H9 (cell line): ENCODE data around the gene GOLPH3L. TPM values are rescaled to one million over a fixed set of nuclear protein-coding genes. Genes with fewer than 3 reads are reported as not detected.

Experiments used
- DNase-seq: peaks from one replicate; pipeline ENCODE4 v3.0.0-alpha.2; 2017
- H2AFZ ChIP-seq: one replicate; pipeline ENCODE4 v1.6.1; 2013; ENCODE audit warnings: mild to moderate bottlenecking, low read length, control low read depth, moderate library complexity
- H2AK5ac ChIP-seq: 2 replicates; pipeline ENCODE4 v1.6.1; 2013; ENCODE audit warnings: low read length, control low read depth, mixed read lengths; ENCODE audit not compliant: insufficient read length
- H2BK120ac ChIP-seq: one replicate; pipeline ENCODE4 v1.6.1; 2013; ENCODE audit warnings: low read depth, mild to moderate bottlenecking, low read length, control low read depth, inconsistent platforms; ENCODE audit not compliant: poor library complexity, severe bottlenecking
- H2BK12ac ChIP-seq: 2 replicates; pipeline ENCODE4 v1.6.1; 2013; ENCODE audit warnings: low read length, control low read depth, mixed read lengths, low read depth; ENCODE audit not compliant: insufficient read length
- H2BK15ac ChIP-seq: 2 replicates; pipeline ENCODE4 v1.6.1; 2013; ENCODE audit warnings: low read depth, low read length, control low read depth
- H2BK20ac ChIP-seq: one replicate; pipeline ENCODE4 v1.6.1; 2013; ENCODE audit warnings: low read depth, mild to moderate bottlenecking, low read length, control low read depth, inconsistent platforms; ENCODE audit not compliant: poor library complexity, severe bottlenecking
- H2BK5ac ChIP-seq: 2 replicates; pipeline ENCODE4 v1.6.1; 2013; ENCODE audit warnings: low read length, control low read depth, mixed read lengths; ENCODE audit not compliant: insufficient read length
- H3K14ac ChIP-seq: 2 replicates; pipeline ENCODE4 v1.6.1; 2013; ENCODE audit warnings: low read length, control low read depth; ENCODE audit not compliant: insufficient read depth
- H3K18ac ChIP-seq: 2 replicates; pipeline ENCODE4 v1.6.1; 2013; ENCODE audit warnings: low read depth, mild to moderate bottlenecking, mixed read lengths, low read length, control low read depth; ENCODE audit not compliant: insufficient read length
- H3K23ac ChIP-seq: 2 replicates; pipeline ENCODE4 v1.6.1; 2013; ENCODE audit warnings: low read length, control low read depth, mixed read lengths, low read depth; ENCODE audit not compliant: insufficient read length
- H3K23me2 ChIP-seq: 2 replicates; pipeline ENCODE4 v1.6.1; 2013; ENCODE audit warnings: low read depth, mild to moderate bottlenecking, mixed read lengths, low read length, control low read depth; ENCODE audit not compliant: insufficient read length, poor library complexity, severe bottlenecking
- H3K27ac ChIP-seq: 2 replicates; pipeline ENCODE4 v1.5.1; 2013; ENCODE audit warnings: low read length, control low read depth, mixed read lengths, low read depth; ENCODE audit not compliant: insufficient read length
- H3K27me3 ChIP-seq: 2 replicates; pipeline ENCODE4 v1.6.1; 2013; ENCODE audit warnings: low read length, control low read depth, inconsistent platforms; ENCODE audit not compliant: insufficient read depth
- H3K4ac ChIP-seq: 2 replicates; pipeline ENCODE4 v1.6.1; 2013; ENCODE audit warnings: low read depth, mild to moderate bottlenecking, control low read depth, inconsistent platforms, low read length, moderate library complexity
- H3K4me1 ChIP-seq: 2 replicates; pipeline ENCODE4 v1.6.1; 2013; ENCODE audit warnings: low read length, control low read depth, inconsistent platforms; ENCODE audit not compliant: insufficient read depth
- H3K4me2 ChIP-seq: 2 replicates; pipeline ENCODE4 v1.6.1; 2013; ENCODE audit warnings: low read length, control low read depth, mixed read lengths; ENCODE audit not compliant: insufficient read length, insufficient read depth
- H3K56ac ChIP-seq: 2 replicates; pipeline ENCODE4 v1.6.1; 2013; ENCODE audit warnings: low read depth, mild to moderate bottlenecking, mixed read lengths, low read length, control low read depth; ENCODE audit not compliant: insufficient read length
- H3K79me1 ChIP-seq: 2 replicates; pipeline ENCODE4 v1.6.1; 2013; ENCODE audit warnings: low read depth, mild to moderate bottlenecking, moderate library complexity, low read length, control low read depth, inconsistent platforms; ENCODE audit not compliant: insufficient read depth, poor library complexity, severe bottlenecking
- H3K79me2 ChIP-seq: 2 replicates; pipeline ENCODE4 v1.6.1; 2013; ENCODE audit warnings: low read length, control low read depth, inconsistent platforms; ENCODE audit not compliant: insufficient read depth
- H3K9ac ChIP-seq: 2 replicates; pipeline ENCODE4 v1.6.1; 2013; ENCODE audit warnings: low read length, control low read depth, mixed read lengths; ENCODE audit not compliant: insufficient read length; ENCODE audit errors: extremely low read depth
- H3K9me3 ChIP-seq: one replicate; pipeline ENCODE4 v1.6.1; 2013; ENCODE audit warnings: low read depth, low read length, inconsistent platforms; ENCODE audit not compliant: control insufficient read depth
- H3T11ph ChIP-seq: one replicate; pipeline ENCODE4 v1.6.1; 2013; ENCODE audit warnings: mild to moderate bottlenecking, low read length, control low read depth, inconsistent platforms
- H4K20me1 ChIP-seq: one replicate; pipeline ENCODE4 v1.6.1; 2013; ENCODE audit not compliant: control insufficient read depth, insufficient read length, insufficient read depth
- H4K5ac ChIP-seq: 2 replicates; pipeline ENCODE4 v1.6.1; 2013; ENCODE audit warnings: low read depth, mild to moderate bottlenecking, mixed read lengths, low read length, control low read depth; ENCODE audit not compliant: insufficient read length
- H4K8ac ChIP-seq: replicated peaks from 2 replicates; pipeline ENCODE4 v1.6.1; 2013; ENCODE audit warnings: low read length, control low read depth, mixed read lengths, low read depth; ENCODE audit not compliant: insufficient read length
- H4K91ac ChIP-seq: 2 replicates; pipeline ENCODE4 v1.6.1; 2013; ENCODE audit warnings: low read depth, mild to moderate bottlenecking, moderate library complexity, mixed read lengths, low read length, control low read depth; ENCODE audit not compliant: insufficient read length
- H3K27ac Mint-ChIP-seq, 3 experiments: 2 replicates in 2 of 3; 3 replicates in 1 of 3; pipeline ENCODE4 v1.8.0; 2020 to 2021; ENCODE audit warnings: mixed read lengths in 3 of 3, mild to moderate bottlenecking in 1 of 3, moderate library complexity in 1 of 3
- H3K27me3 Mint-ChIP-seq: 2 replicates; pipeline ENCODE4 v1.8.0; 2021; ENCODE audit warnings: low read depth, mild to moderate bottlenecking, moderate library complexity, mixed read lengths
- H3K36me3 Mint-ChIP-seq, 3 experiments: 2 replicates in 2 of 3; 3 replicates in 1 of 3; pipeline ENCODE4 v1.8.0; 2020 to 2021; ENCODE audit warnings: low read depth in 3 of 3, mixed read lengths in 3 of 3; ENCODE audit not compliant: insufficient read depth in 1 of 3
- H3K4me1 Mint-ChIP-seq, 2 experiments: 2 replicates each; pipeline ENCODE4 v1.8.0; 2020; ENCODE audit warnings: mixed read lengths in 2 of 2
- H3K4me3 Mint-ChIP-seq, 2 experiments: 2 replicates in 1 of 2; 3 replicates in 1 of 2; pipeline ENCODE4 v1.8.0; 2020 to 2021; ENCODE audit warnings: mild to moderate bottlenecking in 2 of 2, mixed read lengths in 2 of 2, moderate library complexity in 1 of 2
- H3K9me3 Mint-ChIP-seq, 2 experiments: 2 replicates in 1 of 2; 3 replicates in 1 of 2; pipeline ENCODE4 v1.8.0; 2020; ENCODE audit warnings: mild to moderate bottlenecking in 2 of 2, mixed read lengths in 2 of 2, moderate library complexity in 1 of 2
- total RNA-seq: library from RNA; stranded (reverse); gene quantifications from 2 replicates; pipeline ENCODE4 v1.2.1, GENCODE V29; 2021
- TF ChIP-seq, protein P1 (sequence below): fragments of 200-600 bp; sonication (generic); conservative IDR thresholded peaks from 3 replicates; pipeline ENCODE4 v1.8.0; 2021; ENCODE audit warnings: antibody characterized with exemption, mild to moderate bottlenecking

The GOLPH3L gene
- total RNA-seq, 1 experiment from 2014 or later = 30.5 TPM

DNA sequence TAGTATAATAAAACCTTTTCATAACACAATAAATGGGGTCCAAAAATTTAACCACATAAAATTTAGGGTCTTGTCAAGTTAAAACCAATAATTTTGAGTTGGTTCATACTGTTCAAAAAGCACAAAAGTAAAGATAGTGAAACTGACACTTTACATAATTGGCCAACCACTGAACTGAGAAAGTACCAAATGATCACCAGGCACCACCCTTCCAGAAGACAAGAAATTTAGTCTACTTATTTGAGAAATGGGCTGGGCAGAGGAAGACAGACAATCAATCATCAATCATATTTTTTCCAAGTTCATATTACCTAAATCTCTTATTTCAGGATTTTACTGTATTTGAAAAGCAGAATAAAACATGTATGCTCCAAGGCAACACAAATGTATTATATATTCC lies 6.5 kb upstream of the GOLPH3L start:
- Histone ChIP-seq H3K14ac (no peak overlapping the region), H3K4ac (no peak overlapping the region), H3K4me1 (no peaks in the 10 kb centered on the region), H3K23ac (no peak overlapping the region), H3K79me2 (no peaks in the 10 kb centered on the region), H3K4me2 (no peak overlapping the region), H3K9me3 (no peaks in the 10 kb centered on the region), H2AFZ (no peak overlapping the region), H3K56ac (no peak overlapping the region), H4K5ac (no peak overlapping the region), H3T11ph (no peak overlapping the region), H4K20me1 (no peaks in the 10 kb centered on the region), H3K27ac (no peak overlapping the region), H3K27me3 (no peaks in the 10 kb centered on the region), H3K79me1 (no peaks in the 10 kb centered on the region), H3K23me2 (no peaks in the 10 kb centered on the region), H3K18ac (no peak overlapping the region), H2BK12ac (no peak overlapping the region), H4K8ac (no peak overlapping the region), H2BK120ac (no peak overlapping the region), H4K91ac (no peak overlapping the region), H2BK20ac (no peak overlapping the region), H2AK5ac (no peak overlapping the region), H3K9ac (no peak overlapping the region), H2BK5ac (no peak overlapping the region), H2BK15ac (no peak overlapping the region)
- Mint-ChIP-seq H3K9me3 (no peaks in the 10 kb centered on the region), H3K4me1 (peaks cover 0 to 2% of the 10 kb centered on the region in 2 experiments; a peak in 1 of 4 replicates), H3K27ac (no peak overlapping the region), H3K36me3 (no peaks in the 10 kb centered on the region), H3K4me3 (no peak overlapping the region), H3K27me3 (no peaks in the 10 kb centered on the region)
- TF ChIP-seq, protein P1, sequence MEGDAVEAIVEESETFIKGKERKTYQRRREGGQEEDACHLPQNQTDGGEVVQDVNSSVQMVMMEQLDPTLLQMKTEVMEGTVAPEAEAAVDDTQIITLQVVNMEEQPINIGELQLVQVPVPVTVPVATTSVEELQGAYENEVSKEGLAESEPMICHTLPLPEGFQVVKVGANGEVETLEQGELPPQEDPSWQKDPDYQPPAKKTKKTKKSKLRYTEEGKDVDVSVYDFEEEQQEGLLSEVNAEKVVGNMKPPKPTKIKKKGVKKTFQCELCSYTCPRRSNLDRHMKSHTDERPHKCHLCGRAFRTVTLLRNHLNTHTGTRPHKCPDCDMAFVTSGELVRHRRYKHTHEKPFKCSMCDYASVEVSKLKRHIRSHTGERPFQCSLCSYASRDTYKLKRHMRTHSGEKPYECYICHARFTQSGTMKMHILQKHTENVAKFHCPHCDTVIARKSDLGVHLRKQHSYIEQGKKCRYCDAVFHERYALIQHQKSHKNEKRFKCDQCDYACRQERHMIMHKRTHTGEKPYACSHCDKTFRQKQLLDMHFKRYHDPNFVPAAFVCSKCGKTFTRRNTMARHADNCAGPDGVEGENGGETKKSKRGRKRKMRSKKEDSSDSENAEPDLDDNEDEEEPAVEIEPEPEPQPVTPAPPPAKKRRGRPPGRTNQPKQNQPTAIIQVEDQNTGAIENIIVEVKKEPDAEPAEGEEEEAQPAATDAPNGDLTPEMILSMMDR = no peak
- DNase-seq = no peak
